Stimulated activated CD4-positive, alpha-beta T cell treated with anti-CD3 and anti-CD28 coated beads, Interleukin-1b, Interleukin-23, amount 100 ng/mL, for 24 hours (primary cell): ENCODE measurements around the gene XPO5.

Experiments
- DNase-seq, 4 experiments: peaks; one replicate each; pipeline ENCODE4 v3.0.0-alpha.2; 2020; ENCODE audit warnings: low read depth in 4 of 4, low spot score in 1 of 4

Gene XPO5

DNA sequence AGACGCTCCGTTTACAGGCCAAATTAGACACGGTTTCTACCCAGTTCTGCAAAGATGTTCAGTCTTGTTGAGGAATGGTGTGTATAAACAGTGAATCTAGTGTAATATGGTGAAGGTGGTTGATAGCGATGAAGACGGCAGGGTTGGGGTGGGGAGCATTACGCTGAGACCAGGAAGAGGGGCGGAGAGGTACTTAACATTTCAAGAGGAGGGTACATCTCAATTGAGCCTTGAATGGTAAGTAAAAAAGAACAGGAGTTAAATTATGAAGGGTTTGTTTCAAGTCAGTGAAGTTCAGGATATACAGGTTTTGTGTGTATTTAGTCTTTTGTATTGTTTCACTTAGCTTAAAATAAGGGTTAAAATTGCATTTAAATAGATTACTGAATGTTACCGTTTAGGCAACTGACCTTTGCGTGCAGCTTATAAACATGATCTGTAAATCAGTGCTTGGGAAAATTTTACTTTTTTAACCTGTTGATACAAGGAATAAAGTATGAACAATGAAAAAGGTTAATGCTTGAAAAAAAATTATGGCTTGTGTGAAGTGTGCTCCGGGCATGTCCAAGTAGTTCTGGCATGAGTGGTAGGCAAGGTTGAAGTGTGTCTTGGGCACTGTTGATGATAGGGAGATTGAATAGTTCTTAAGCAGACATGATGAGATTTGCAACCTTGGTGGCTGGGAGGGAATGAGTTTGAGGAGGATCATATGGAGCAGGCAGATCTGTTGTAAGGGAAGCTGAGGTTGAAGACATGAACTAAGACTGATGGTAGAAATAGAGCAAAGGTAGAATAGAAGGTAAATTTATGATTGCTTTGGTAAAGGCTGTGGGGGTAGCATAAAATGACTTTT is 58.1 kb downstream of the XPO5 start:
- DNase-seq: no peak

DNA sequence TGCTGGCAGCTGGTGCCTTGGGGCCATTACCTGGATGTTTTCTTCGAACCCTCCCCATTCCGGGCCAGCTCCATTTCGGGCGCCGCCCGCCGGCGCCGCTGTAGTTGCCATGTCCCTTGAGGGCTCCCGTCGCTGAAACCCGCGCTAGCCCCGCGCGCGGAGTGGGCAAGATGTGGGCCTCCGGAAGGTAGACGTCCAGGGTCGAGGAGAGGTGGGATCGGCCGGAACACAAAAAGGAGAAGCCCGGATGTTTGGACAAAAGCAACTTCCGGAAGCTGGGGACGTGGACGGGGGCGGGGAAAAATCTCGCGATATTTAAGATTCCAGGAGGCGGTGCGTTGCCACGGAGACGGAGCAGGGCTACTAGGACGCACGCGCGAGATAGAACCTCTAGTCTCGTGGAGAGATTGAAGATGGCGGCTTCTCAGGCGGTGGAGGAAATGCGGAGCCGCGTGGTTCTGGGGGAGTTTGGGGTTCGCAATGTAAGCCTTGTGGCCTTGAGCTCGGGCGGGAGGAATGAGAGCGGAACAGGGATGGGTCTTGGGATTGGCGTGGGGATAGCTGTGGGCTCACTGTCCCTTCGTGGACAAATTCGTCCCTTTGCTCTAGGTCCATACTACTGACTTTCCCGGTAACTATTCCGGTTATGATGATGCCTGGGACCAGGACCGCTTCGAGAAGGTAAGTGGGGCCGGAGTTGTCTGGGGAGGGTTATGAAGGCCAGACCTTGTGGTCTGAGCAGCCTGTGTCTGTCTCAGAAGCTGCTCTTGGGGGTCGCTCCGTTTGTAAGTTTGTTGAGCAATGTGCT is 58.9 kb downstream of the XPO5 start, which contains the start of the genes POLR1C and YIPF3:
POLR1C (plus strand) TSS at position 393 of the 808 bp plus-strand sequence; CDS start at position 414, 21 bp downstream.
YIPF3 (minus strand) TSS at position 230 of the 808 bp plus-strand sequence; CDS start at position 111, 119 bp downstream.
- peak; percentile 91 to 95 (median 94) for DNase-seq

DNA sequence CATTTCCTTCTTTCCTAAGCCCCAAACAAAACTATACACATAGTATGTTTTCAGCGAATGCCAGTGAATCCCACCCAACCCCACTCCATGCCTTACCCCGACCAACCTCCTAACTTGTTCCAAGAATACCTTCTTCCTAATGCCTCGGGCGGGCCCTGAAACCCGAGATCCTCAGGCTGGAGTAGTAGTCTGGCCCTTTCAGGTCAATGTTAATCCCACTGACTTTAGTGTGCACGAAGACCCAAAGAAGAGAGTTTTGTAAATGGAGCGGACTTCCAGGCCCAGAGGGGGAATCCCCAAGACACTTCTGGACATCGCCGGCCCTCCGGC is 59.5 kb downstream of the XPO5 start:
- DNase-seq: no peak

DNA sequence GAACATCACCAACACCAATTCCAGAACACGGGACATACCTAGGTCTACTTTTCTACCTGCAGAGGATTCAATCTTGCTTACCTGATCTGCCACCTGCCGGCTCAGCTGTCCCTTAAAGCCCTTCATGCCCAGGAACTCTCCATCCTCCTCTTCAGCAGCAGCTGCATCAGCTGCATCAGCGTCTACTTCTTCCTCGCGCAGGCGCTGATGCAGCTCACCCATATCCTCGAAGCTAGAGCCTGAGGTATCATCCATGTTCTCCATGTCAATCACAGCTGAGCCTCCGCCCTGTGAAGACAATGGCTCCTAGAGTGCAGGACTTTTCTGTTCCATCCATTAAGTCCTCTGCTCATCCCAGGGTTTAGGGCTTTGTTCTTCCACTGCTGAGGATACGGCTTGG is 60.0 kb downstream of the XPO5 start:
- DNase-seq: no peak

DNA sequence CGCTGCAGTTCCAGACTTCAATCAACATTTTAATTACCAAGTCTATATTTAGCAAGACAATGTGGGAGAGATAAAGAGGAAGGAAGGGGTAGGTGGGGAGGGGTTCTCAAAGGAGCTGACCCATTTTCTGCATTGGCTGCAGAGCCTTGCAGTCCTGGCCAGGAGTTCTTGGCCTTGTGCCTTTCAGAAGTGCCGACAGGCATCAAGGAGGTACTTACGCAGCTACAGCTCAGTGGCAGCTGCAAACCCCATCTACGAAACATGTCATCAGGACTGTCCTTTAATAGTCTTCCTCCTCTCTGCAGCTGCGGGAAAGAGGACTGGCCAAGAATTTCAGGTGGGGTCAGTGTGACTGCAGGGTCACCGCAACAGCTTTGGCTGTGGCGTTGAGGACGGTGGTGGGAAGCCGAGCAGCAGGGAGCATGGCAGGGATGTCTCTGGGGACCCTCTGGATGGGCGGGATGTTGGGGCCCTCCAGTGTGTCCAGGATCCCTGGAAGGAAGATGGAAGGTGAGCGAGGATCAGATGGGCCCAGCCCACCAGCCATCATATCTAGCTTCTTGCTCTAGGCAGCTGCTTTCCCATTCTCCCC is 63.9 kb downstream of the XPO5 start:
- no peak for DNase-seq

DNA sequence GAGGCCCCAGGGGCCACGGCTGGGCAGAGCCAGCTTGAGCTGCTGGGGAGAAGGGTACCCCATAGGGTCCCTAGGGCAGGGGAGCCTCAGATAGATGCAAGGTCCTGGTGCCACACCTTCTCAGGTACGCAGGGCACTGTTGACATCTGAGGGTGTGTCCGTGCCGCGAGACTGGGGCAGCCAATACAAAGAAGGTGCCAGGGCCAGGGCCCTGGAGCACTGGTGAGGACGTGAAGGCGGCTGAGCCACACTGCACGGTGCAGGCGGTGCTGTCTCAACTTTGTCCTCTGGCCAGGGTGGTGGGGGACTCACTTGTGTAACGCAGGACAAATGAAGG is 65.0 kb downstream of the XPO5 start:
- no peak for DNase-seq

DNA sequence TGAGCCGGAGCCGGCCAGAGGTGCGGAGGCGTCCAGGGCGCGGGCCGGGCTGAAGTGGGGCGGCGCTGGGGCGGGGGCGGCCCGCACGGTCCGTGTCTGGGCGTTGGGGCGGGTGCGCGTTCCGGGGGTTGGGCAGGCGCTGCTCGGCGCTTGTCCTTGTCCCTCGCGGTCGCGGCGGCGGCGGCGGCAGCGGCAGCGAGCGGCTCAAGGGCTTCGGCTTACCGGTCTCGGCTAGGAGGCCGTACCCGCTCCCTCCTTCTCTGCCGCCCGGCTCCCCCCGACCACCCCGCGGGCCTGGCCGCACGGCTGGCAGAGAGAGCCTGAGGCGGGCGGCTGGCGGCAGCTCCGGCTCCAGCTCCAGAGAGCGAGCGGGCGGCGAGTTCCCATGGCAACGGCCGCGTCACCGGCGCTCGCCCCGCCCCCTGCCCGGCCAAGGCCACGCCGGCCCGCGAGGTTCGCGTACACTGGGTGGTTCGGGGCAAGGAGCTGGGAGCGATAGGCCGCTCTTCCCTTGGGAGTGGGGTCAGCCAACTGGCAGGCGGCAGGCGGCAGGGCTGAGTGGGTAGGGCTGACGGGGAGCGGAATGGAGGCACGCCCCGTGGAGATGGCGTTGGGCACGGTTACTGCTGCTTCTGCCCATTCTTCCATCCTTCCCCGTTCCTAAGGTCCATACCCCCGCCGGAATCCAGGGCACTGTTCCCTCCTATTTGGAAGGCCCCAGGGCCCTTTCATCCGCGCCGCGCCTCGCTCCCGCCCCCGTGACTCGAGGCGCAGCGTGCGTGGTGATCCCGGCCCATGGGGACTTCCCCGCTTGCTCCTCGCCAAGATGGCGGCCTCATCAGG is 65.6 kb downstream of the XPO5 start, which contains the start of gene LRRC73:
LRRC73 (minus strand) TSS at position 363 of the 843 bp plus-strand sequence. CDS start 561 bp downstream, outside the sequence.
- DNase-seq: peak; percentile 55 to 71 (median 62)

DNA sequence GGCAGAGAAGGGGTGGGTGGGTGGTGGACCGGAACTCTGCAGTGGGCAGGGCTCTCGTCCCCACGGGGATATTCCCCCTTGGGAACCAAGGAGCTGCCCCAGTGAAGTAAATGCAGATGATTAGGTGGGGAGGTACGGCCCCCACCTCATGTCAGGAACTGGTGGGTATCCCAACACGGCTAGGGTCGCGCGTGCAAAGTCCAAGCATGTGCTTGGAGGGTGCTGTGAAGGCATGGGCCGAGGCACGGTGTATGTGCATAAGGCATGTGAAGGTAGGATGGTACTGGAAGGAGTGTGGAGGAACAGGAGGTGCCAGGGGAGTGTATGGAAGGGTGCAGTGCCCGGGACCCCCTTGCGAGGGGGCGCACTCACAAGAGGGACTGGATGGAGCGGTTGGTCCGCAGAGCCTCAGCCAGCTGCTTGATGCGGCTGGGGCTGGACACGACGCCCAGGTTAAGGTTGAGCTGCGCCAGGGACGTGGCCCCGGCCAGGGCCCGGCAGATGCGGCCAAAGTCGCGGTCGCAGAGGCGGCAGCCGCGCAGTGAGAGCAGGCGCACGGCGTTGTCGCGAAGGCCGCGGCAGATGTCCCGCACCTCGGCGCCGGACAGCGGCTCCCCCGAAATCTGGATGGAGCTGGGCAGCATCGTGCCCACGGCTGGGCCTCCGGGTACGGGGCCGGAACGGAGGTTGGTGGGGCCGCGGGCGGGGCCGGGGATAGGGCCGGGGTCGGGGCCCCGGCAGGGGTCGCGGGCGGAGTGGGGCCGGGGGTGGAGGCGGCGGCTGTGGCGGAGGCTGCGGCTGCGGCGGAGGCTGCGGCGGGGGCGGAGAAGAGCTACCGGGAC is 66.5 kb downstream of the XPO5 start:
- no peak for DNase-seq

DNA sequence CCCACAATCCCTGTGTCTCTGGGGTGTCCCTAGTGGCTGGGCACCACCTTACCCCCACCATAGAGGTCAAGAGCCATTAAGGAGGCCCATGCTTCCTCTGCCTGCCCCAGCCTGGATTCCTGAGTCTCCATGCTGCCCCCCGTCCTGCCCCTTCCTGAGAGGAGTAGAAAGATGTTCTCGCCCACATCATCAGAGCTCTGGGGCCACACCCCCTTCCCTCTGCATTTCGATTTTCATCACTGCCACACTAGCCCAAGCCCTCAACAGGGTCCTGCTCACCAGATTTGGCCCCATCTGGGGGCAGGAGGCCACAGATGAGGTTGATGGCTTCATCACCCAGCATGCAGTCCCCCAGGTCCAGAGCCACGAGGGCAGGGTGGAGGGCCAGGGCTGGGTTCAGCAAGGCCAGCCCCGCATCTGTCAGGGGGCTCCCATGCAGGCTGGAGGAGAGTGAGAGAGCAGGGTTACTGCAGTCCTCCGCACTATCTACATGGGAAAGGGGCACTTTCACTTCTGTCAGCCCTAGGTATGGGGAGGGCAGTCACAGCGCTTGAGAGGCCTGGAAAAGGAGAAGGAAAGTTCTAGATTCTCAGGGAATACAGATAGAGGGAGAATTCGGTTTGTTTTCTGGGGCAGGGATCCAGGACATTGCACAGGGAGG is 67.2 kb downstream of the XPO5 start:
- DNase-seq: no peak

DNA sequence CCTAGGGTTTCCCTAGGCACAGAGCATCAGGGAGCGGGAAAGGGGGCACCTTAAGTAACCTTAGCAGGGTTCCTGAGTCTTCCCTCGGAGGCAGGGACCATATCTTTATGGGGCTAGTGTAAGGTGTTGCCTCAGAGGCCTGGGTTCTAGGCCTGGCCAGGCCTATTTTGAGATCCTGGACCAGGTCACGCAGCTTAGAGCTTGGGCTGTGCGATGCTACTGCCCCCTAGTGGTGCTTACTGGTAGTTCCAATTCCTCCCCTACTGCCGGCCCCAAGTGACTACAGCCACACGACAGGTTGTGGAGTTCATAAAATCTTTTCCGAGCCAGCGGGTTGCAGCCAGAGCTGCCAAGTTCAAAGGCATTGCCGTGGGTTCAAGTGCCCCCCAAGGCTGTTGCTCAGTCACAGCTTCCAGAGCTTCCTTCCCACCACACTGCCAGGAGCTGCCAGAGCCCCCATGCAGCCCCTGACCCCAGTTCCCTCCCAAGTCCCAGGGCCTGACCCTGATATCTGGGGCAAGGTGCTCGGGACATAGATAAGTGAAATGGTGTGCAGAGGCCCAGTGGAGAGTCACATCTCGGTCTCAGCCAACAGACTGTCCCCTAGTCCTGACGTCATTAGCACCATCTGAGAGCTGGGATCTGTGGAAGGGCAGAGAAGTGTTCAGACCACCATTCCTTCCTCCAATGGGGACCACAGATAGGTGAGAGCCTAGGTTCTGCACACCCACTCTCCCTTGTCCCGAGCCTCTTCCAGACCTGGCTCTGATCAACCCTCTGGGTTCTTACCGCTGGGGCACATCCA is 69.0 kb downstream of the XPO5 start:
- DNase-seq: peak; percentile 59 to 72 (median 66)

DNA sequence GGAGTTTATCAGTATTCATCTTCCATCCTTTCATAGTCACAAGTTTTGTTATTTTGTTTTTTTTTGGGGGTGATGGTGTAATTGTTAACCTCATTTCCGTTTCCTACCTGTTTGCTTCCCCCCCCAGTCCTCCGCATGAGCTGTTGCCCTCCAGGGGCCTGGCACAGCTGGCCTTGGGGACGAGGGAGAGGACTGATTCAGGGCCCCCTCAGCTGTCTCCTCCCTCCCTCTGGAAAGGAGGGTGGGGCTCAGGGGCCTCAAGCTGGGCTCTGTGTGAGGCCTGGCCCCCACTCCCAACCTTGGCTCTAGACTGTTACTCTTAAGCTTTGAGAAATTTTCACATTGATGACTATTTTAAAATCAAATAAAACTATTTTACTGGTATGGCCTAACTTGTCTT is 69.7 kb downstream of the XPO5 start:
- no peak for DNase-seq

DNA sequence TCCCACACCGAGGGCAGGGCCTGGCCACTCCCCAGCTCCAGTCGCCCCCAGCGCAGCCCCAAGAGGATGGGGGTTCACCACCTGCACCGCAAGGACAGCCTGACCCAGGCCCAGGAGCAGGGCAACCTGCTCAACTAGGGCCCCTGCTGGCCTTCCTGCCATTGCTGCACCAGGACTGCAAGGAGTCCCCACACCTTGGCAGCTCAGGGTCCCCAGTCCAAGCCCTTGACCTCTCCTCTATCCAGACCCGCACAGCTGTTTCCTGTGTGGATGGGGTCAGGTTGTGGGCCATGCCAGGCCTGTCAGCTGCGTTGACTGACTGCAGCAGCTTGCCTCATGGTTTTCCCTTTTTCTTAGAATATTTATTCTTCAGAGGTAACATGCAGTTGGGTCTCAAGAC is 70.1 kb downstream of the XPO5 start:
- DNase-seq: no peak

DNA sequence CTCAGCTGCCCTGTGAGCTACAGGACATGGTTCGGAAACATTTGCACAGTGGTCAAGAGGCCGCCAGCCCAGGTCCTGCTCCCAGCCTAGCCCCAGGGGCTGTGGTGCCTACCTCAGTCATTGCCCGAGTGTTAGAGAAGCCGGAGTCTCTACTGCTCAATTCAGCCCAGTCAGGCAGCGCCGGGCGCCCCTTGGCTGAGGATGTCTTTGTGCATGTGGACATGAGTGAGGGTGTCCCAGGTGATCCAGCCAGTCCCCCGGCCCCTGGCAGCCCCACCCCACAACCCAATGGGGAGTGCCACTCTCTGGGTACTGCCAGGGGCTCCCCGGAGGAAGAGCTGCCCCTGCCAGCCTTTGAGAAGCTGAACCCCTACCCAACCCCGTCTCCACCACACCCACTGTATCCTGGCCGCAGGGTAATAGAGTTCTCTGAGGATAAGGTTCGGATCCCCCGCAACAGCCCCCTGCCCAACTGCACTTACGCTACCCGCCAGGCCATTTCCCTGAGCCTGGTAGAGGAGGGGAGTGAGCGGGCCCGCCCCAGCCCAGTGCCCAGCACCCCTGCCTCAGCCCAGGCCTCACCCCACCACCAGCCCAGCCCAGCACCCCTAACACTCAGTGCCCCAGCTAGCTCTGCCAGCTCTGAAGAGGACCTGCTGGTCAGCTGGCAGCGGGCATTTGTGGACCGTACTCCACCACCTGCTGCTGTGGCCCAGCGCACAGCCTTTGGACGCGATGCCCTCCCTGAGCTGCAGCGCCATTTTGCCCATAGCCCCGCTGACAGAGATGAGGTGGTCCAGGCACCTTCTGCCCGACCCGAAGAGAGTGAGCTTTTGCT is 70.9 kb downstream of the XPO5 start:
- no peak for DNase-seq

DNA sequence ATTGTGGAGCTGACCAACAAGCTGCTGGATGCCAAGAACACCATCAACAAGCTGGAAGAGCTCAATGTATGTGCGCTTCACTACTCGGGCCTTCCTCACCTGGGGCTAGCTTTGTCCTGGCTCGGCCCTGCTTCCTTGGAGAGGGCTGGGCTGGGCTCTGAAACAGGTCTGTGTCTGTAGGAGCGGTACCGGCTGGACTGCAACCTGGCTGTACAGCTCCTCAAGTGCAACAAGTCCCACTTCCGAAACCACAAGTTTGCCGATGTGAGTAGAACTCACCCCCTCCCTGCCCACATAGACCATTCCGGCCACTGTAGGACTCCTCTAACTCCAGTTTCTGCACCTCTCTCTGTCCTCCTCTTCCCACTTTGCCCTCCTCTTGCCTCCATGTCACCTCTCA is 72.4 kb downstream of the XPO5 start:
- no peak for DNase-seq

DNA sequence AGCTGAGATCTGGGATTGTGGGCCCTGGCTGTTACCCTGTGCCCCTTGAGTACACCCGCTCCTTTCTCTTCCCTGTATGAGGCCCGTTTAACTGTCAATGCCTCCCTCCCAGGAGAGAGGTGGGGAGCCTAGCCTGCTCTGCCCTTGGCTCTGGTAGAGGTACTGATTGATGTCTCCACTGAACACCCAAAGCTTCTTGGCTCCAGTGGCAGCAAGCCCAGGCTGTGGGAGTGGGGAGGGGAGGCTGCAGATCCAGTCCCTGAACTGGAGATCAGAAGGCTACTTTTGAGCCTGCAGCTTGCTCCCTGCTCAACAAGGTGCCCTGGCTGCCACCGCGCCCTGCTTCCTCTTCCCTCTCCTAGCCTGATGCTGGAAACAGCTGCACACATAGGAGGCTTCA is 73.2 kb downstream of the XPO5 start:
- no peak for DNase-seq

DNA sequence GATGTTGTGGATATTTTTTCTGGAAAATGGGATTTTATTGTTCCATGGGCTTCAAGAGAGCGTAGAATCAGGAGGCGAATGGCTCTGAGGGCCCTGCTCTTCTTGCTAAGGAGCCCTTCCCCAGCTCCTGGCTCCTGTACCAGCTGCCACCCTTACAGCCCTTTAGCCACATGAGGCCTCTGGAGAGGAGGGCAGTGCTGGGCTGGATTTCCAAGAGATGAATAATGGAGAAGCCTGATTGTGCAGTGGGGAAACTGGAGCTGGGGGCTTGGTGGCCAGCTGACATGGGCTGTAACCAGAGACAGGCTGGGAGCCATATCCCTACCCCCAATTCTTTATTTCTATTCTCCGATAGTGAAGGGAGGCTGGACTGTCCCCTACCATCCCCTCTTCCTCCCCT is 74.9 kb downstream of the XPO5 start:
- no peak for DNase-seq

DNA sequence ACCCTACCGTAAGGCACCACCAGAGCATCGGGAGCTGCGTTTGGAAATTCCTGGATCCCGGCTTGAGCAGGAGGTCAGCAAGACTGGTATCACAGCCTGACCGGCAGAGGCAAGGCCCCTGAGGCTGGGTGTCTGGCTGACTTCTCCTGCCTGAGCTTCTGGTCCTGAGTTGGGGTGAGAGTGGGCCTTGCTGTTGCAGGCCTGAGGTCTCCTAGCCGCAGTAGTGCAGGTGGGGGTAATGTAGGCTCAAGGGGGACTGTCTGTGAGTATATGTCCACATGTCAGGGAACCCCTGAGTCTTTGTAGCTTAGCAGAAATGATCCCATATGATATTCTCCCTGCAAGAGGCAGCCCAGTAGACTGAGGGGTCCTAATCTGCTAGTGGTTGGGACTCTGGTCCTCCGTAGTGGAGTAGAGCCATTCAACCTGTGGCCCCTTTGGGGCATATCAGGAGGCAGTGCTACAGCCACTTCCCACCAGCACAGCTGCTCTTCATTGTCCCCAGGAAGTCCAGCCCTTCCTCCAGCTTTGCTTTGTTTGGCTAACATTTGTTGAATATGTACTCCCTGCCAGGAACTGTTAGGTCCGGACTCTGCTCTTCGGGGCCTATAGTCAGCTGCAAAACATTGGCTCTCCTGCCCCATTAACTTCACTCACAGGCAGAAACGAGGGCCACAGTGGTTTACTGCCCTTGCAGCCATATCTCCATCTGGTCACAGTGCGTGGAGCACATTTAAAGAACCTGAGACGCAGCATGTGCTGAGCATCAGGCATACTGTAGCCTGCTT is 76.6 kb downstream of the XPO5 start:
- DNase-seq: no peak
